ENCODE measurements around the gene ALAD. TPM values are rescaled to one million over a fixed set of nuclear protein-coding genes. Genes with fewer than 3 reads are reported as not detected.

Gene ALAD
- total RNA-seq, 1 donor from 2014 or later: 24.3 TPM

DNA sequence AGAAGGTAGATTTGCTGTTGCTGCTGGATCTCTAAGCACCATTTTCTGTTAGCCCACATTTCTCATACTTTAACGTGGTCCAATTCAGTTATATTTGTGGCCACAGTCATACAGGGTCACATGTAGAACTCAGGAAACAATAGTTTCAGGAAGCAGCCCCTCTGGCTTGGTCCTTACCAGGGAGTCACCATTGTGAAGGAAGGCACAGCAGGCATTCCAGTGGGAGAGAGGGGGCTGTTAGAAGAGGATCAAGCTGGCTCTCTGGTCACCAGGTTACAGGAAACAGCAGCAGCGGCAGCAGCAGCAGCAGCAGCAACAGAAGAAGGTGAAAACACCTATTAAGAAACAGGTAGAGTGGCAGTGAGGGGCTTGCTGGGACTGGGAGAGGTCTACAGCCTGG lies 24.0 kb upstream of the ALAD start:
- peaks cover 15% of the 10 kb centered on the region for H3K27me3 Mint-ChIP-seq
- H3K4me3 Mint-ChIP-seq: no peak overlapping the region
- no peak overlapping the region for H3K27ac Mint-ChIP-seq
- H3K4me1 Mint-ChIP-seq: no peaks in the 10 kb centered on the region
- no peaks in the 10 kb centered on the region for H3K9me3 Mint-ChIP-seq
- TF ChIP-seq CTCF (IDR thresholded peaks at IDR 0.05): no peak
- POLR2A ChIA-PET: no interaction called here
- intact Hi-C loops (cut with micrococcal nuclease): no loop called here
- ATAC-seq (ENCODE audit: low read depth): no peak
- DNase-seq: no peak
- CTCF ChIA-PET: no interaction called here
- H3K36me3 Mint-ChIP-seq (ENCODE audit: low read depth): no peaks in the 10 kb centered on the region

GRCh38 chr9:113421726-113422125 lies 20.6 kb upstream of the ALAD start:
- no peaks in the 10 kb centered on the region for H3K9me3 Mint-ChIP-seq
- no peaks in the 10 kb centered on the region for H3K36me3 Mint-ChIP-seq (ENCODE audit: low read depth)
- CTCF ChIA-PET: no interaction called here
- DNase-seq (no peak), ATAC-seq (ENCODE audit: low read depth) (no peak)
- no peak for TF ChIP-seq CTCF (IDR thresholded peaks at IDR 0.05)
- intact Hi-C loops (cut with micrococcal nuclease): no loop called here
- no peaks in the 10 kb centered on the region for H3K4me1 Mint-ChIP-seq
- H3K27ac Mint-ChIP-seq: no peak overlapping the region
- POLR2A ChIA-PET: interaction anchor here (1.0 kb wide), 1 partner anchor 147 kb away, joined by 3 read pairs; the partner anchor contains the start of genes CDC26 and PRPF4
- peaks cover 14% of the 10 kb centered on the region for H3K27me3 Mint-ChIP-seq
- no peak overlapping the region for H3K4me3 Mint-ChIP-seq

- no peak for TF ChIP-seq CTCF (IDR thresholded peaks at IDR 0.05)
- Mint-ChIP-seq H3K36me3 (ENCODE audit: low read depth) (no peaks in the 10 kb centered on the region), H3K4me1 (no peaks in the 10 kb centered on the region), H3K27ac (no peak overlapping the region), H3K9me3 (no peaks in the 10 kb centered on the region), H3K27me3 (no peaks in the 10 kb centered on the region), H3K4me3 (no peak overlapping the region)
- no peak for DNase-seq
- POLR2A ChIA-PET: no interaction called here
- CTCF ChIA-PET: no interaction called here
- intact Hi-C loops (cut with micrococcal nuclease): loop anchor here (2.0 to 10.0 kb wide), 3 partner anchors 17 to 1523 kb away; partner anchors contain the start of genes ALAD and UGCG
- ATAC-seq (ENCODE audit: low read depth): no peak
These were observed 16.3 kb upstream of the ALAD start for GRCh38 chr9:113417370-113417769.

DNA sequence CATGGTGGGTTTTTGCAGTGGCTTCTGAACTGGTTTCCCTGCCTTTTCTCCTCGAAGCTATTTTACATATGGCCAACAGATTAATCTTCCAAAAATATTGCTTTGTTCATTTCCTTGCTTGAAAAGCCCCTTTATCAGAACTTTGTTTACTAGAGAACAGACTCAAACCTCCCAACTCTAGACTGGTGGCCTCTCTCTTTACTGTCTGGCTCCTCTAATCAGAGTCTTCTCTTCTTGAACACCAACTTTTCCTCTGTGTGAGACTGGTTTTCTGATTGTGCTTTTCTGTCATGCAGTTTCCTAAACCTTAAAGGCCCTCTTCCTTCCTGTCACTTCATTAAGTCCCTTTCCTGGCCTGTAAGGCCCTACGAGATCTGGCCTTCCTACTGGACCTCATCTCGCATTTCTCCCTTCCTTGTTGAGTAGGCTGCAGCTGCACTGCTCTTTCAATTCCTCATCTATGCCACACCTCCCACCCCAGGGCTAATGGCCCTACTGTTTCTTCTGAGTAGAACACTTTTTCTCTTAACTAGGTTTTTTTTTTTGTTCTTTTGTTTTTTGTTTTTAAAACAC lies 15.2 kb upstream of the ALAD start:
- no peak overlapping the region for H3K4me3 Mint-ChIP-seq
- ChIA-PET POLR2A (interaction anchor here (1.1 to 2.0 kb wide), 4 partner anchors 16 to 166 kb away, joined by 3 to 6 read pairs (median 5); partner anchors contain the start of genes ALAD and HDHD3), CTCF (interaction anchor here (0.8 to 1.8 kb wide), 4 partner anchors 30 to 175 kb away, joined by 3 to 5 read pairs (median 4); partner anchors contain the start of genes CDC26 and PRPF4)
- H3K27me3 Mint-ChIP-seq: no peaks in the 10 kb centered on the region
- H3K36me3 Mint-ChIP-seq (ENCODE audit: low read depth): no peaks in the 10 kb centered on the region
- no peak overlapping the region for H3K27ac Mint-ChIP-seq
- no peak for DNase-seq
- H3K4me1 Mint-ChIP-seq: peaks cover 4% of the 10 kb centered on the region
- no peaks in the 10 kb centered on the region for H3K9me3 Mint-ChIP-seq
- intact Hi-C loops (cut with micrococcal nuclease): loop anchor here (1.0 to 10.0 kb wide), 4 partner anchors 15 to 1521 kb away; partner anchors contain the start of genes ALAD and UGCG
- ATAC-seq (ENCODE audit: low read depth): peak; percentile 99
- TF ChIP-seq CTCF (IDR thresholded peaks at IDR 0.05): no peak

DNA sequence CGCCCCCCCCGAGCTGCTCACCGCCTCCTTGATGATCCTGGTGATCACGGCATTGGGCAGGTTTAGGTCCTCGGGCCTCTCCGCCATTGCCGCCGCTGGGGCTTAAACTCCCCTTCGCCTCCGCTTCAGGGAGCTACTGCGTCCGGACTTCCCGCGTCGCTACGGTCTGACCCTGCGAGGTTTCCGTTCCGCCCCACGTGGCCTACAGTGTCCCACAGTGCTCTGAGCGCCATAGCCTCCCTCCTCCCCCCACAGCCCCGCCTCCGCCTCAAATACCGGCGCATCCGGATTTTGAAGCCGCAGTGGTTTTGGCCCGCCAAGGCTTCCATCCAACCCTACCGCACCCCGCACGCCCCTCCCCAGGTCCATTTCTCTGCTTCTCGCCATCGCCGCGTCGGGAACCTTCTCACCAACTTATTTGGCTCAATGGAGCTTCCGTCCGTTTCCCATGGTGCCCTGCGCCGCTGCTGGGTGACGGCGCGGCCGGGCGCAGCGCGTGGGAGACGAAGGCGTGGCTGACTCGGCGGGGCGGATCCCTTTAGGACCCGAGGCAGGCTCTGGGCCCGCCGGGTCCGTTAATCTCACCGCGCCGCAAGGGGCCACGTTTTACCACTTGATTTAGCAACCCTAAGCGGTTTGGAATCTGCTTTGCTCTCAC lies 9.3 kb upstream of the ALAD start, which contains the start of the genes C9orf43 and POLE3:
Gene C9orf43 (plus strand): TSS at position 541 of the 658 bp plus-strand sequence. CDS start 2,747 bp downstream, outside the sequence.
Gene POLE3 (minus strand): TSS at position 469 of the 658 bp plus-strand sequence. CDS start 382 bp downstream, at position 87.
- no peaks in the 10 kb centered on the region for H3K9me3 Mint-ChIP-seq
- peaks cover 31% of the 10 kb centered on the region for H3K4me1 Mint-ChIP-seq
- H3K4me3 Mint-ChIP-seq: peak within 1 kb of the TSS; percentile 98
- DNase-seq: peak; percentile 94
- peak; percentile 89 for ATAC-seq (ENCODE audit: low read depth)
- ChIA-PET POLR2A (interaction anchor here (0.6 to 3.2 kb wide), 26 partner anchors 9 to 1779 kb away, joined by 3 to 83 read pairs (median 4); partner anchors contain the start of genes ALAD, BSPRY, CDC26 and DNAJC25), CTCF (interaction anchor here (0.8 to 2.0 kb wide), 7 partner anchors 9 to 248 kb away, joined by 3 to 16 read pairs (median 3); partner anchors contain the start of gene ALAD)
- peak within 1 kb of the TSS; percentile 99 for H3K27ac Mint-ChIP-seq
- intact Hi-C loops (cut with micrococcal nuclease): loop anchor here (1.0 to 10.0 kb wide), 10 partner anchors 9 to 1928 kb away; partner anchors contain the start of genes ALAD, CDC26, FKBP15 and HDHD3
- H3K36me3 Mint-ChIP-seq (ENCODE audit: low read depth): peaks cover 40% of the 10 kb centered on the region
- TF ChIP-seq CTCF (IDR thresholded peaks at IDR 0.05): no peak
- H3K27me3 Mint-ChIP-seq: no peaks in the 10 kb centered on the region

All from activated B cell treated with CpG ODN at 0.5 μM for 24 hours (primary cell).